SK-N-SH treated with all-trans-retinoic acid at 6 μM for 48 hours (cell line): ENCODE data around the gene CDCA4.
"Not testable (repeated sequence)": the region's sequence is repeated elsewhere in the genome, so short reads cannot be mapped to it uniquely, and the experiment has no call there.

Experiments
- ATAC-seq: fragments of 200-7000 bp; cut with Tn5 transposase; 3 replicates; pipeline ENCODE4 v1.9.1; 2020; ENCODE audit warnings: mild to moderate bottlenecking, moderate library complexity
- ARNTL ChIP-seq: fragments of 450-650 bp; formaldehyde crosslinking; IDR thresholded peaks from 2 replicates; pipeline ENCODE4 v1.5.0; 2020; ENCODE audit warnings: low read depth, mild to moderate bottlenecking, moderate library complexity, borderline replicate concordance
- BACH2 ChIP-seq: fragments of 250-450 bp; sonication (Bioruptor Pico); IDR thresholded peaks from 2 replicates; pipeline ENCODE4 v1.9.0; 2021; ENCODE audit warnings: mild to moderate bottlenecking, borderline replicate concordance
- CREB5 ChIP-seq: fragments of 250-450 bp; sonication (Bioruptor Pico); IDR thresholded peaks from 2 replicates; pipeline ENCODE4 v1.5.1; 2020; ENCODE audit warnings: low read depth, mild to moderate bottlenecking, moderate library complexity
- CSDC2 ChIP-seq: fragments of 250-450 bp; sonication (Bioruptor Pico); IDR thresholded peaks from 2 replicates; pipeline ENCODE4 v1.5.0; 2020; ENCODE audit warnings: mild to moderate bottlenecking, moderate library complexity
- CSRNP3 ChIP-seq: fragments of 250-450 bp; sonication (Bioruptor Pico); IDR thresholded peaks from 2 replicates; pipeline ENCODE4 v1.5.1; 2021; ENCODE audit warnings: mild to moderate bottlenecking, moderate library complexity
- ESRRG ChIP-seq: fragments of 250-450 bp; sonication (Bioruptor Pico); IDR thresholded peaks from 2 replicates; pipeline ENCODE4 v1.6.1; 2021; ENCODE audit warnings: mild to moderate bottlenecking
- GLIS3 ChIP-seq: fragments of 250-450 bp; sonication (Bioruptor Pico); IDR thresholded peaks from 2 replicates; pipeline ENCODE4 v1.5.0; 2020; ENCODE audit warnings: mild to moderate bottlenecking, moderate library complexity
- ISL1 ChIP-seq: fragments of 250-450 bp; sonication (Bioruptor Pico); IDR thresholded peaks from 2 replicates; pipeline ENCODE4 v2.1.2; 2022; ENCODE audit warnings: mild to moderate bottlenecking, moderate library complexity
- OSR1 ChIP-seq: fragments of 250-450 bp; sonication (Bioruptor Pico); IDR thresholded peaks from 2 replicates; pipeline ENCODE4 v1.8.0; 2022; ENCODE audit warnings: moderate library complexity, mild to moderate bottlenecking, inconsistent platforms
- PPARA ChIP-seq: fragments of 250-450 bp; sonication (Bioruptor Pico); IDR thresholded peaks from 2 replicates; pipeline ENCODE4 v1.5.0; 2020; ENCODE audit warnings: mild to moderate bottlenecking, borderline replicate concordance
- RARB ChIP-seq: fragments of 250-450 bp; sonication (Bioruptor Pico); IDR thresholded peaks from 2 replicates; pipeline ENCODE4 v1.8.0; 2021; ENCODE audit warnings: mild to moderate bottlenecking, moderate library complexity
- SNAI2 ChIP-seq: fragments of 250-450 bp; sonication (Bioruptor Pico); IDR thresholded peaks from 2 replicates; pipeline ENCODE4 v1.5.0; 2020; ENCODE audit warnings: mild to moderate bottlenecking, moderate library complexity
- TOX ChIP-seq: fragments of 250-450 bp; sonication (Bioruptor Pico); IDR thresholded peaks from 2 replicates; pipeline ENCODE4 v1.8.0; 2021; ENCODE audit warnings: mild to moderate bottlenecking, moderate library complexity, borderline replicate concordance
- ZC3H10 ChIP-seq: fragments of 250-450 bp; sonication (Bioruptor Pico); IDR thresholded peaks from 2 replicates; pipeline ENCODE4 v1.5.1; 2021; ENCODE audit warnings: mild to moderate bottlenecking, moderate library complexity
- ZFP3 ChIP-seq: fragments of 250-450 bp; sonication (Bioruptor Pico); IDR thresholded peaks from 2 replicates; pipeline ENCODE4 v1.5.0; 2020; ENCODE audit warnings: mild to moderate bottlenecking, moderate library complexity
- ZFP30 ChIP-seq: fragments of 450-650 bp; formaldehyde crosslinking; IDR thresholded peaks from 2 replicates; pipeline ENCODE4 v1.5.0; 2022; ENCODE audit warnings: mild to moderate bottlenecking, moderate library complexity
- ZNF565 ChIP-seq: fragments of 450-650 bp; formaldehyde crosslinking; conservative IDR thresholded peaks from 2 replicates; pipeline ENCODE4 v1.5.0; 2020; ENCODE audit warnings: low read depth, mild to moderate bottlenecking, moderate library complexity
- ZNF70 ChIP-seq: fragments of 450-650 bp; formaldehyde crosslinking; IDR thresholded peaks from 2 replicates; pipeline ENCODE4 v1.5.0; 2020; ENCODE audit warnings: mild to moderate bottlenecking, moderate library complexity
- ZNF8 ChIP-seq: fragments of 450-650 bp; formaldehyde crosslinking; IDR thresholded peaks from 2 replicates; pipeline ENCODE4 v1.5.0; 2020; ENCODE audit warnings: mild to moderate bottlenecking, moderate library complexity
- TF ChIP-seq, protein P1 (sequence below): fragments of 250-450 bp; sonication (Bioruptor Pico); IDR thresholded peaks from 2 replicates; pipeline ENCODE4 v1.8.0; 2021; ENCODE audit warnings: low read depth, mild to moderate bottlenecking, moderate library complexity, borderline replicate concordance
- TF ChIP-seq, protein P2 (sequence below): fragments of 250-450 bp; sonication (Bioruptor Pico); IDR thresholded peaks from 2 replicates; pipeline ENCODE4 v1.5.0; 2020; ENCODE audit warnings: mild to moderate bottlenecking, moderate library complexity

The CDCA4 gene

DNA sequence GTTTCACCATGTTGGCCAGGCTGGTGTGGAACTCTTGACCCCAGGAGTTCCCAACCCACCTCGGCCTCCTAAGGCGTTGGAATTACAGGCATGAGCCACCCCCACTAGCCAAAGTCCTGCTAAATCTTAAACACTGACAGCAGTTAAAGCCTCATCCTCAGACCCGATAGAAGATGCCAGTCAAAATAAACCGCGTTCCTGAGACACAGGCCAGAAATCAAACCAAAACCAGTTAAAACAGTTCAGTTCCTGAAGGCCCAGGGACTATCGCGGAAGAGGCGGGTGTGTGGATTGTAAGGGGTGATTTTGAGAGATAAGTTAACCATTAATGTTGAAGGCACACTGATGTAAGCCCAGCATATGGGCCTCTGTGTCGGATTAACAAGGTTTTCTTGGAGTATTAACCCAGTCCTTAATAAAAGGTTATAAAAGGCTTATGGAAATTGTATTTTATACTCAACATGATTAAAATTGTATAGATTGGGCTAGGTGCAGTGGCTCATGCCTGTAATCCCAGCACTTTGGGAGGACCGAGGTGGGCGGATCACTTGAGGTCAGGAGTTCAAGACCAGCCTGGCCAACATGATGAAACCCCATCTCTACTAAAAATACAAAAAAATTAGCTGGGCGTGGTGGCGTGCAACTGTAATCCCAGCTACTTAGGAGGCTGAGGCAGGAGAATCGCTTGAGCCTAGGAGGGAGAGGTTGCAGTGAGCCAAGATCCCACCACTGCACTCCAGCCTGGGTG lies 18.7 kb upstream of the CDCA4 start:
- no peak for ATAC-seq
- TF ChIP-seq ESRRG (CRISPR knock-in tag) (no peak), CSDC2 (CRISPR knock-in tag) (no peak), ZNF565 (CRISPR knock-in tag) (no peak), CSRNP3 (CRISPR knock-in tag) (no peak), CREB5 (CRISPR knock-in tag) (no peak), RARB (CRISPR knock-in tag) (no peak), ISL1 (CRISPR knock-in tag) (no peak), ZC3H10 (no peak), OSR1 (CRISPR knock-in tag) (no peak), BACH2 (CRISPR knock-in tag) (no peak), ARNTL (CRISPR knock-in tag) (no peak), ZNF8 (CRISPR knock-in tag) (no peak), ZFP30 (CRISPR knock-in tag) (no peak), PPARA (CRISPR knock-in tag) (no peak), ZFP3 (CRISPR knock-in tag) (no peak), TOX (CRISPR knock-in tag) (no peak), ZNF70 (CRISPR knock-in tag) (no peak)
- TF ChIP-seq, protein P1, sequence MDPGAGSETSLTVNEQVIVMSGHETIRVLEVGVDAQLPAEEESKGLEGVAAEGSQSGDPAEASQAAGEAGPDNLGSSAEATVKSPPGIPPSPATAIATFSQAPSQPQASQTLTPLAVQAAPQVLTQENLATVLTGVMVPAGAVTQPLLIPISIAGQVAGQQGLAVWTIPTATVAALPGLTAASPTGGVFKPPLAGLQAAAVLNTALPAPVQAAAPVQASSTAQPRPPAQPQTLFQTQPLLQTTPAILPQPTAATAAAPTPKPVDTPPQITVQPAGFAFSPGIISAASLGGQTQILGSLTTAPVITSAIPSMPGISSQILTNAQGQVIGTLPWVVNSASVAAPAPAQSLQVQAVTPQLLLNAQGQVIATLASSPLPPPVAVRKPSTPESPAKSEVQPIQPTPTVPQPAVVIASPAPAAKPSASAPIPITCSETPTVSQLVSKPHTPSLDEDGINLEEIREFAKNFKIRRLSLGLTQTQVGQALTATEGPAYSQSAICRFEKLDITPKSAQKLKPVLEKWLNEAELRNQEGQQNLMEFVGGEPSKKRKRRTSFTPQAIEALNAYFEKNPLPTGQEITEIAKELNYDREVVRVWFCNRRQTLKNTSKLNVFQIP (CRISPR knock-in tag): no peak

- not testable (repeated sequence) for ATAC-seq
Measured at GRCh38 chr14:105035616-105036015, 14.7 kb upstream of the CDCA4 start.

DNA sequence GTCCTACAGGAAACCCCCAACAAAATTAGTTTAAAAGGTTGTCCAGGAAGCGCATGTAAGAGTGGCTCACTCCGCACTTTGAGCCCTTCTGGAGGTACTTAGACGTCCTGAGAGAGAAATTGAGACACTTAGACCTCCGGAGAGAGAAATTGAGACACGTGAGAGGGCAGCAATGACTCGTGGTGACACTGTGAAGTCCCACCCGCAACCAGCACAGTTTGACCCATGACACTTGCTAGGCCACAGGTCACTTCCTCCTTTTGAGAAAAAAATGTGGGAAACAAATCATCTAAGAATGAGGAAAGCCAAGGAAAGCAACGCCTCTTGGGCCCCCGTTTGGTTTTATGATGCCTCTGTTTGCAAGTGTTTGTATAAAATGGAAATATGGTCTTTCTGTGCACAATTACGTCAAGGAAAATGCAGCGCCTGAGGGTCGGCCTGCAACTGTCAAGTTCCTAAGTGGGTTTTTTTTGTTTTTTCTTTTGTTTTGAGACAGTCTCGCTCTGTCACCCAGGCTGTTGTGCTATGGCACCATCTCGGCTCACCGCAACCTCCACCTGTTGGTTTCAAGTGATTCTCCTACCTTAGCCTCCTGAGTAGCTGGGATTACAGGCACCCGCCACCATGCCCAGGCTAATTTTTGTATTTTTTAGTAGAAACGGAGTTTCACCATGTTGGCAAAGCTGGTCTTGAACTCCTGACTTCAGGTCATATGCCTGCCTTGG lies 13.6 kb upstream of the CDCA4 start:
- no peak for ATAC-seq
- TF ChIP-seq CSDC2 (CRISPR knock-in tag) (no peak), SNAI2 (CRISPR knock-in tag) (no peak), CSRNP3 (CRISPR knock-in tag) (no peak), GLIS3 (no peak), ESRRG (CRISPR knock-in tag) (no peak), ZC3H10 (no peak), ZNF565 (CRISPR knock-in tag) (no peak), ARNTL (CRISPR knock-in tag) (no peak), RARB (CRISPR knock-in tag) (no peak), ZNF70 (CRISPR knock-in tag) (no peak), PPARA (CRISPR knock-in tag) (no peak)
- TF ChIP-seq, protein P2, sequence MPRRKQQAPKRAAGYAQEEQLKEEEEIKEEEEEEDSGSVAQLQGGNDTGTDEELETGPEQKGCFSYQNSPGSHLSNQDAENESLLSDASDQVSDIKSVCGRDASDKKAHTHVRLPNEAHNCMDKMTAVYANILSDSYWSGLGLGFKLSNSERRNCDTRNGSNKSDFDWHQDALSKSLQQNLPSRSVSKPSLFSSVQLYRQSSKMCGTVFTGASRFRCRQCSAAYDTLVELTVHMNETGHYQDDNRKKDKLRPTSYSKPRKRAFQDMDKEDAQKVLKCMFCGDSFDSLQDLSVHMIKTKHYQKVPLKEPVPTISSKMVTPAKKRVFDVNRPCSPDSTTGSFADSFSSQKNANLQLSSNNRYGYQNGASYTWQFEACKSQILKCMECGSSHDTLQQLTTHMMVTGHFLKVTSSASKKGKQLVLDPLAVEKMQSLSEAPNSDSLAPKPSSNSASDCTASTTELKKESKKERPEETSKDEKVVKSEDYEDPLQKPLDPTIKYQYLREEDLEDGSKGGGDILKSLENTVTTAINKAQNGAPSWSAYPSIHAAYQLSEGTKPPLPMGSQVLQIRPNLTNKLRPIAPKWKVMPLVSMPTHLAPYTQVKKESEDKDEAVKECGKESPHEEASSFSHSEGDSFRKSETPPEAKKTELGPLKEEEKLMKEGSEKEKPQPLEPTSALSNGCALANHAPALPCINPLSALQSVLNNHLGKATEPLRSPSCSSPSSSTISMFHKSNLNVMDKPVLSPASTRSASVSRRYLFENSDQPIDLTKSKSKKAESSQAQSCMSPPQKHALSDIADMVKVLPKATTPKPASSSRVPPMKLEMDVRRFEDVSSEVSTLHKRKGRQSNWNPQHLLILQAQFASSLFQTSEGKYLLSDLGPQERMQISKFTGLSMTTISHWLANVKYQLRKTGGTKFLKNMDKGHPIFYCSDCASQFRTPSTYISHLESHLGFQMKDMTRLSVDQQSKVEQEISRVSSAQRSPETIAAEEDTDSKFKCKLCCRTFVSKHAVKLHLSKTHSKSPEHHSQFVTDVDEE (CRISPR knock-in tag): no peak

DNA sequence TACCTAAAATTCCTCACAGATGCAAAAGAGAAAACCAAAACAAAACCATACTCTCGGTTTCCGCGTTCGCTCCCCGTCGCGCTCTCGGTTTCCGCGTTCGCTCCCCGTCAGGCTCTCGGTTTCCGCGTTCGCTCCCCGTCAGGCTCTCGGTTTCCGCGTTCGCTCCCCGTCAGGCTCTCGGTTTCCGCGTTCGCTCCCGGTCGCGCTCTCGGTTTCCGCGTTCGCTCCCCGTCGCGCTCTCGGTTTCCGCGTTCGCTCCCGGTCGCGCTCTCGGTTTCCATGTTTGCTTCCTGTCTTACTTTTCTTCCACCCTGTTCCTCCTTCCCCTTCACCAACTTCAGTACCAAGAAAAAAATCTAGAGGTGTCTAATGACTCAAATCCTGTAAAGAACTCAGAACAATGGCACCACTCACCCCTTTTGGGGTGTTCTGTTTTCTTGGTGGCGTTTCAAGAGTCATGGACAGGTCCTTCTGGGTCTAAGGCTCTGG lies 12.6 kb upstream of the CDCA4 start:
- ATAC-seq: not testable (repeated sequence)

GRCh38 chr14:105032451-105032901 lies 11.6 kb upstream of the CDCA4 start:
- not testable (repeated sequence) for ATAC-seq
